Muscle of back (tissue), 11 donors: Measurements from ENCODE around the gene NINL. TPM values are rescaled to one million over a fixed set of nuclear protein-coding genes. Genes with fewer than 3 reads are reported as not detected.
"Not testable (repeated sequence)": the region's sequence is repeated elsewhere in the genome, so short reads cannot be mapped to it uniquely, and the experiment has no call there.

ENCODE experiments used
- DNase-seq, 3 donors: peaks; one replicate each; pipeline versions ENCODE4 v3.0.0 to v3.0.0-alpha.2; 2013
- polyA plus RNA-seq, 10 donors: library from polyadenylated mRNA; unstranded; fragments of 120-200 nt; gene quantifications; one replicate each; pipeline ENCODE4 v1.2.1, GENCODE V29; 2013; ENCODE audit not compliant: insufficient read length in 10 of 10

The NINL gene
- polyA plus RNA-seq, 10 donors, result 8.8 to 26.9 (median 15.8) TPM

GRCh38 chr20:25600632-25601031, 15.3 kb upstream of the NINL start:
- no peak for DNase-seq

DNA sequence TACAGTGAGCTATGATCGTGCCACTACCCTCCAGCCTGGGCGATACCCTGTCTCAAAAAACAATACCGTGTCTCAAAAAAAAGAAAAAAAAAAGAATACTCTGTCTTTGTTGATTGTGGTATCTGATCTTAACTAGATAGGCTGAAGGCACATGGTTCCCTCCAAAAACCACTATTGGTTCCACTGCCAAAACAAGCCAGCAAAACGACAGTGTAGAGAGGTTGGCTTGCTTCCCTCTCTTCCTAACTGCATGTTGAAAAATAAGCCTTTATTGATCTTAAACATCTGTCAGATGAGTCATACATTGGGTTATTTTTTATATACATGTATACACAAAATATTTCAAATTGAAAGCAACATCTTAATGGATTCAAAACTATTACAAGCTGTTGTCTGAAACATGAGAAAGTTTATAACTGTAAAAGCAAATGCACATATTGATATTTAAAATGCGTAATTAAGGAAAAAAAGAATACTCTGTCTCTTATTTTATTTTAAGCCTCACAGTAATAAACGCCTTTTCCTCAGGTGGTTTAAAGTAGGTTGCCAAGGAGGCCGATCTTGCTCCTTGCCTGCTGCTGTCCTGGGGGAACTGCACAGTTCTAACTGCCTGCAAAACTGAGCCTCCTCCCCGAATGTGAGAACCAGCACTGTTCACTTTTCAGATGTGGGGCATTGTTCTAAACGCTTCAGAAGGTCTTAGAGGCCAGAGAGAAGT, 7.0 kb upstream of the NINL start:
- peak in 1 of 3 donors; percentile 51 for DNase-seq

DNA sequence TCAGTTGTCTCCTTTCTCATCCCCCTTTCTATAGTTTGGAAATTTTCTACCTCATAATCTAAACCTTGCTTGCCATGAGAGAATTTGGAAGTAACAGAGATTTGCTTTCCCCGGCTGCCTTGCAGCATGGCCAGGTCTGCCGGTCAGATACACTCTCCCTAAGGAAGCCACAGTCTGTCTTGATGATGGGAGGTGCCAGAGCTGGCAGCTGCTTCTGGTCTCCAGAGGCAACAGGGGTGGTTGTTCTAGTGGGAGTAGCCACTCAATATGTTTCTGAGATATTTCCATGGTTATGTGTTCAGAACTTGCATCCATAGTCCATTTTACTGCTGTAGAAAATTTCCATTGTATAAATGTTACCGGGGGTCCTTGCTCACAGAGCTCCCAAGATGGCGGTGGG, 5.4 kb upstream of the NINL start:
- not testable (repeated sequence) for DNase-seq

GRCh38 chr20:25588491-25588890, 3.2 kb upstream of the NINL start:
- no peak for DNase-seq

DNA sequence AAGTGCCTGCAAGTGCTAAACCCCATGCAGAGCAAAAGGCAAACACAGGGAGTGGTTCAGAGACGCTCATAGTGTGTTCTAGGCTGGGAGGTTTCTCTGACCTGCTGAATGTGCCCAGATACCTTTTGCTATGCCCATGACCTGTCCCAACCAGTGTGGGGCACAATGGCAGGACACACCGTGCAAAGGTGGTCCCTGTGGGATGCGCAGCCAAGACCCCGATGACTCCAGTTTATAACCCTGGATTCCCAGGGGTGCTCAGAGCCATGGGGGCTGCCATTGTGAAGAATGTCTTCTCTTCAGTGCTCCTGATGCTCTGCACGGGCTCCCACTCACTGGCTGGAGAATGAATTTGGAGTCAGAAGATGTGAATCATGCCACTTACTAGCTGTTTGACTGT, 2.2 kb upstream of the NINL start:
- DNase-seq, result no peak

DNA sequence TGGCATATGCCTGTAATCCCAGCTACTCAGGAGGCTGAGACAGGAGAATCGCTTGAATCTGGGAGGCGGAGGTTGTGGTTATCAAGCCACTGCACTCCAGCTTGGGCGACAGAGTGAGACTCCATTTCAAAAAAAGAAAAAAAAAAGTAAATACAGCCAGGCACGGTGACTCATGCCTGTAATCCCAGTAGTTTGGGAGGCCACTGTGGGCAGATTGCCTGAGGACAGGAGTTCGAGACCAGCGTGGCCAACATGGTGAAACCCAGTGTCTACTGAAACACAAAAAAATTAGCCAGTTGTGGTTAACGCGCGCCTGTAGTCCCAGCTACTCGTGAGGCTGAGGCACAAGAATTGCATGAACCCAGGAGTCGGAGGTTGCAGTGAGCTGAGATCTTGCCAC, 1.5 kb upstream of the NINL start:
- DNase-seq, result no peak

DNA sequence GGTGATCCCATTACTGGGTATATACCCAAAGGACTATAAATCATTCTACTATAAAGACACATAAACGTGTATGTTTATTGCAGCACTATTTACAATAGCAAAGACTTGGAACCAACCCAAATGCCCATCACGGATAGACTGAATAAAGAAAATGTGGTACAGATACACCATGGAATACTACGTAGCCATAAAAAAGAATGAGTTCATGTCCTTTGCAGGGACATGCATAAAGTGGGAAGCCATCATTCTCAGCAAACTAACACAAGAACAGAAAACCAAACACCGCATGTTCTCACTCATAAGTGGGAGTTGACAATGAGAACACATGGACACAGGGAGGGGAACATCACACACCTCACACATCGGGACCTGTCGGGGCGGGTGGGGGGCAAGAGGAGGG, 1.7 kb downstream of the NINL start:
- DNase-seq, result not testable (repeated sequence)

DNA sequence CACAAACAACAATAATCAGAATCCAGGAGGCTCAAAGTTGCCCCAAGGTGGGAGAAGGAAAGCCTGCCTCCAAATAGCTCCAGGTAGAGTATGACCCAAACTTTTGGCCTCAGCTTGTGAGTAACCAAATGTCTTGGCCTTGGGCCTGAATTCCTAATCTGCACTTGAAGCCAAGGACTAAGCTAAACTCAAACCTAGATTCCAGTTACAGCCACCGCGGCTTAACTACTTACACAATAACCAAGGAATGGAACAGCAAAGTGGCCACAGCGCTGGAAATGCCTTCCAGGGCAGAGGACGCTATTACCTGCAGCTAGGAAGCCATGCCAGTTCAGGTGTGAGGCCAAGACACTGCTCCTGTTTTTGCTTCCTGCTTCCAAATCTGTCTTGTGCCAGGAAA, 4.6 kb downstream of the NINL start:
- no peak for DNase-seq

GRCh38 chr20:25579081-25579770, 6.1 kb downstream of the NINL start:
- no peak for DNase-seq

DNA sequence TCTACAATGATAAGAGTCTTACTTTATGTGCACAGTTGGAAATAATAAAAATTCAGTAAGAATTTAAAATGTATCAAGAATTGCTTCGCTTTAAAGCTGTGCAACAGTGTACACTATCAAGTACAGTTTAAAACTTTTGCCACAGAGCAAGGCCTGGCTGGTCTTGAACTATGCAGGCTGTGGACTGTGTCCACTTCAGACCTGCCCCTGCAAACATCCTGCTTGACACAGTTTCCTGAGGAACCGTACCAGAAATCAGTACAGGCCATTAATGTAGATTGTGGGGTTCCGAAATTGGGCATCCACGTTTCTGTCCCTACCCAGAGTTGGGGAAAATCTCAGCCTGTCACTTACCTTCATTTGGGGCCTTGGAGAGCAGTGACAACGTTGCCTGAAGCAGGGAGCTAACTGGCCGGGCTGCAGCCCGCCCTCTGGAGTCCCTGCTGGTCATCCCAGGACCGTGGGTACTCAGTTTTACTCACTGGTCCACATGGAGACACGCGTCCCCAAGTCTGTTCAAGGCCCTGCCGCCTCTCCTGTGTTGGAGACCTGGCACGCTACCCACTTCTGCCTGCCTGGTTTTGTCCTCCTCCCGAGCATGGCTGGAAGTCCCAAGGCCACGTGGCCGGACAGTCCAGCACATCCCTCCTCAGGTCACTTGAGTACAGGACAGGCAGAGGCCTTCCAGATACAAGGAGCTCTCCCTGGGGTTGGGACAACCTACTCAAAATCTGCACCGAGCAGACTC, 8.4 kb downstream of the NINL start:
- no peak for DNase-seq

GRCh38 chr20:25574411-25574810, 10.9 kb downstream of the NINL start:
- no peak for DNase-seq

DNA sequence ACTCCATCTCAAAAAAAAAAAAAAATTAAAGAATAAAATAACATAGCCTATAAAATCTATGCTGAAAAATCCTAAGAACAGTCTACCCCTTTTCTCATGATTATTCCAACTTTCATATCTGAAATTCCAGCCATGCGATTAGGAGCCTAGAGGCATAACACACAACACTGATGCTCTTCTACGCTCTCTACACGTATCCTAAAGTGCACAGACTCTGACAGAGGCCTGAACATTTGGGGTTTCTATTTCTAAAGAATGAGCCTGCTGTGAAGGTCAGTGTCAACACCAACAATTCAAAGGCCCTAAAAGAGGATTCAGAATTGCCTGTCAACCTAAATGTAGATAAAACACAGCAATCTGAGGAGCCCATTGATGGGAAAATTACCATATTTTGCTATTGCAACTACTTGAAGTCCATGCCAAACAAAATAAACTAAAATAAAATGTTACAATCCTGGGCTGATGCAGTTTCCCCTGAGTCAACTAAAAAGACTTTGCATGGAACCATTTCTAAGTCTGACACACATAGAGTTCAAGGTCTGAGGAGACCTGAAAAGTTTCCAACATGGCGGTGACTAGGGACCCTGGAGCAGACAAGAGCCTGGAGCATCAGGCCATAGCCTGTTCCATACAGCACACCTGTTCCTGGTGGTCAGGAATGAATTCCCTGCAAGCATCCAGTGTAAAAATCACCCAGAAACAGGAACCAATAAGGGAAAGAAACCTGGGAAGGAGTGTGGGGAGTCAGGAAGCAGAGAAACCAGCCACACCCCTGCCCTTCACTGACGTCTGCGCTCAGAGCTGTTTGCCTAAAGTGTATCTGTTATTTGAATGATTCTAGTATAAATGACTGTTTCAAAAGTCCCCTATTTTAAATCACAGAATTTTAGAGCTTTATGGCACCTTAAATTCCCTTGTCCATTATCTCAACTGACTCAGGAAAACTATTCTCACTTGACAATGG, 11.8 kb downstream of the NINL start:
- DNase-seq, result no peak

- DNase-seq, result no peak
These were observed 13.5 kb downstream of the NINL start for GRCh38 chr20:25571817-25572216.

- DNase-seq, result no peak
These were observed 14.1 kb downstream of the NINL start for GRCh38 chr20:25571240-25571639.

DNA sequence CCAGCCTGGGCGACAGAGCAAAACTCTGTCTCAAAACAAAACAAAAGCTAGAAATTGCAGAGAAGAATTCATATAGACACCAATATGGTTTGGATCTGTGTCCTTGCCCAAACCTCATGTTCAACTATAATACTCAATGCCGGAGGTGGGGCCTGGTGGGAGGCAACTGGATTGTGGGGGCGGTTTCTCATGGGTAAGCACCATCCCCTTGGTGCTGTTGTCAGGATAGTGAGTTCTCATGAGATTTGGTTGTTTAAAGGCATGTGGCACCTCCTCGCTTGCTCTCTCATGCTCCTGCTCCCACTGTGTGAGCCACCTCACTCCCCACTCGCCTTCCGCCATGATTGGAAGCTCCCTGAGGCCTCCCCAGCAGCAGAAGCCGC, 15.2 kb downstream of the NINL start:
- no peak for DNase-seq

- no peak for DNase-seq
These were observed 18.0 kb downstream of the NINL start for GRCh38 chr20:25567286-25567685.

DNA sequence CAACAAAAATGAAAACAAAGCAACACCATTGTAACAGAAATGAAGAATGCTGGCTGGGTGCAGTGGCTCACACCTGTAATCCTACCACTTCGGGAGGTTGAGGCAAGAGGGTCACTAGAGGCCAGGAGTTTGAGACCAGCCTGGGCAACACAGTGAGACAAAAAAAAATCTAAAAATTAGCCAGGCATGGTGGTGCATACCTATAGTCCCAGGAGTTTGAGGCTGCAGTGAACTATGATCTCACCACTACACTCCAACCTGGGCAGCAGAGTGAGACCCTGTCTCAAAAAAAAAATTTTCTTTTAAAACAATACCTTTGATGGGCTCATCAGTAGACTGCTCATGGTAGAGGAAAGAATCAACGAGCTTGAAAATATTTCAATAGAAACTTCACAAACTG, 18.5 kb downstream of the NINL start:
- DNase-seq, result no peak

GRCh38 chr20:25565578-25566157, 19.7 kb downstream of the NINL start:
- DNase-seq, result no peak

DNA sequence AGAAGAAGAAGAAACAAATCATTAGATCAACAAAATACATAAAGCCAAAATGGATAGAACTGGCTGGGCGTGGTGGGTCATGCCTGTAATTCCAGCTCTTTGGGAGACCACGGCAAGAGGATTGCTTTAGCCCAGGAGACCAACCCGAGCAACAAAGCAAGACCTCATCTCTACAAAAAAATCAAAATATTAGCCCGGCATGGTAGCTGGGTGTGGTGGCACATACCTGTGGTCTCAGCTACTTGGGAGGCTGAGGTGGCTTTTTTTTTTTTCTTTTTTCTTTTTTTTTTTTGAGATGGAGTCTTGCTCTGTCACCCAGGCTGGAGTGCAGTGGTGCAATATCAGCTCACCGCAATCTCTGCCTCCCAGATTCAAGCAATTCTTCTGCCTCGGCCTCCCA, 21.5 kb downstream of the NINL start:
- no peak for DNase-seq

DNA sequence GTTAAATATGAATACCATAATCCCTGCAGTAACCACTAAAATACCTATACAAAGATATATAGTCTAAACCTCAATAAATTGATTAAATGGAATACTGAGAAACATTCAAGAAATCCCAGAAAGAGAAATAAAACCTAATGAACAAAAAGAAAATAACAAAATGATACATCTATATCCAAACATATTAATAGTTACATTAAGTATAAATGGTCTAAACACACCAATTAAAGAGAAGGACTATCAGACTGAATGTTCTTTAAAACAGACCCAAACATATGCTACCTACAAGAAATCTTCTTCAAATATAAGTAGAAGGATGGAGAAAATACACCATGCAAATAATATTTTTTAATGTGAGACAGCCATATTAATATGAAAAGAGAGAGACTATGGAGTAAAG, 22.0 kb downstream of the NINL start:
- no peak for DNase-seq

DNA sequence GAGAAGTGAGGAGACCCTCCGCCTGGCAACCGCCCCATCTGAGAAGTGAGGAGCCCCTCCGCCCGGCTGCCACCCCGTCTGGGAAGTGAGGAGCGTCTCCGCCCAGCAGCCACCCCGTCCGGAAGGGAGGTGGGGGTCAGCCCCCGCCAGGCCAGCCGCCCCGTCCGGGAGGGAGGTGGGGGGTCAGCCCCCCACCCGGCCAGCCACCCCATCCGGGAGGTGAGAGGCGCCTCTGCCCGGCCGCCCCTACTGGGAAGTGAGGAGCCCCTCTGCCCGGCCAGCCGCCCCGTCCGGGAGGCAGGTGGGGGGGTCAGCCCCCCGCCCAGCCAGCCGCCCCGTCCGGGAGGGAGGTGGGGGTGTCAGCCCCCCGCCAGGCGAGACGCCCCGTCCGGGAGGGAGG, 23.6 kb downstream of the NINL start:
- DNase-seq, result not testable (repeated sequence)
